HG03280 (cell line): ENCODE results near the gene SCUBE2.
A peak's percentile ranks its signal among the peaks of the same experiment; 100 is the strongest.
"Not testable (repeated sequence)": the region's sequence is repeated elsewhere in the genome, so short reads cannot be mapped to it uniquely, and the experiment has no call there.

Experiments
- ATAC-seq: cut with Tn5 transposase; IDR thresholded peaks from one replicate; pipeline ENCODE4 v1.9.1; 2021; ENCODE audit warnings: mild to moderate bottlenecking, moderate library complexity; ENCODE audit not compliant: unreplicated experiment

The SCUBE2 gene

GRCh38 chr11:9013373-9013772 is 78.0 kb downstream of the SCUBE2 start:
- no peak for ATAC-seq

GRCh38 chr11:9009538-9009937 is 81.9 kb downstream of the SCUBE2 start:
- ATAC-seq = not testable (repeated sequence)

GRCh38 chr11:9008661-9009060 is 82.7 kb downstream of the SCUBE2 start:
- ATAC-seq = no peak

GRCh38 chr11:9008011-9008550 is 83.3 kb downstream of the SCUBE2 start:
- ATAC-seq = no peak

- ATAC-seq = no peak
Measured at GRCh38 chr11:9005087-9005486, 86.3 kb downstream of the SCUBE2 start.

- ATAC-seq = no peak
Measured at GRCh38 chr11:9004183-9004926, 87.0 kb downstream of the SCUBE2 start.

GRCh38 chr11:9003573-9004182 is 87.7 kb downstream of the SCUBE2 start, which contains the start of gene NRIP3:
Gene NRIP3 (minus strand): TSS chr11:9004001. CDS start chr11:9003935, 66 bp downstream.
- no peak for ATAC-seq

- ATAC-seq = no peak
Measured at GRCh38 chr11:9002920-9003572, 88.4 kb downstream of the SCUBE2 start.

GRCh38 chr11:9001736-9002135 is 89.7 kb downstream of the SCUBE2 start:
- ATAC-seq = no peak

GRCh38 chr11:8998017-8998416 is 93.4 kb downstream of the SCUBE2 start:
- no peak for ATAC-seq

GRCh38 chr11:8997451-8997850 is 93.9 kb downstream of the SCUBE2 start:
- no peak for ATAC-seq

- ATAC-seq = no peak
Measured at GRCh38 chr11:8989453-8989852, 101.9 kb downstream of the SCUBE2 start.

GRCh38 chr11:8988329-8989234 is 102.8 kb downstream of the SCUBE2 start:
- ATAC-seq = no peak

- peak; percentile 50 for ATAC-seq
Measured at GRCh38 chr11:8987446-8987845, 104.0 kb downstream of the SCUBE2 start.

- ATAC-seq = not testable (repeated sequence)
Measured at GRCh38 chr11:8986772-8987171, 104.6 kb downstream of the SCUBE2 start.

GRCh38 chr11:8985462-8985861 is 105.9 kb downstream of the SCUBE2 start:
- no peak for ATAC-seq

GRCh38 chr11:8983552-8983951 is 107.8 kb downstream of the SCUBE2 start:
- no peak for ATAC-seq

GRCh38 chr11:8980485-8980884 is 110.9 kb downstream of the SCUBE2 start:
- no peak for ATAC-seq

GRCh38 chr11:8979365-8979764 is 112.0 kb downstream of the SCUBE2 start:
- not testable (repeated sequence) for ATAC-seq

GRCh38 chr11:8973121-8973520 is 118.3 kb downstream of the SCUBE2 start:
- no peak for ATAC-seq

- ATAC-seq = no peak
Measured at GRCh38 chr11:8971924-8972316, 119.5 kb downstream of the SCUBE2 start.
